Eye (tissue), 1 donor: ENCODE data around the gene CFAP46.
"Not testable (repeated sequence)": the region's sequence is repeated elsewhere in the genome, so short reads cannot be mapped to it uniquely, and the experiment has no call there.

Experiments
- DNase-seq: peaks from one replicate; pipeline ENCODE4 v3.0.0-alpha.2; 2015

The CFAP46 gene

DNA sequence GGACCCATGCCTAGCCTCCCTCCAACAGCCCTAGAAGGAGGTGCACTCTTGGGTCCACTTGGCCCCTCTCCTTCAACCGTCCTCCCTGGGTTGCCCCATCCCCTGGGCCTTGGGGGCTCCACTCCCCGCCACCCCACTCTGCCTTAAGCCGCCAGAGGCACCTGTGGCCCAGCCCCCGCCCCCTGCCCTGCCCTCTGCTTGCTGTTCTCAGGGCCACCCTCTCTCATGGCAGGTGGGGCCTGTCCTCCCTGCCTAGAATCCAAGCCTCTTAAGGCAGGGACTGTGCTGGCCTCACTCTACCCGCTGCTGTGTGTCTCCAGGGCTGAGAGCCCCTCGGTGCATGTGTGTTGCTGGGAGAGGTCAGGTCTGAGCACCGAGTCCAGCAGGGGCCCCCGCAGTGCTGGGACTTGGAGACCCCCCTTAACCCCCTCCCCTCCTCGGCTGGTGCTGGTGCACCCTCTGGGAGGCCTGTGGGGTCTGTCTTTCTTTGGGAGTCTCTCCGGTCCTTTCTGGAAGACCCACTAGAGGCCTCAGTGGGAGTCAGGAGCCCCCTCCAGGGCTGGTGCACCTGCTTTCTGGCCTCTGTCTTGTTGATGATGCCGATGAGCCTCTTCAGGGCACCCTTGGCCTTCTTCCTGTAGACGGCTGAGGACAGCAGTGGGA is 43.8 kb downstream of the CFAP46 start:
- DNase-seq, result no peak

DNA sequence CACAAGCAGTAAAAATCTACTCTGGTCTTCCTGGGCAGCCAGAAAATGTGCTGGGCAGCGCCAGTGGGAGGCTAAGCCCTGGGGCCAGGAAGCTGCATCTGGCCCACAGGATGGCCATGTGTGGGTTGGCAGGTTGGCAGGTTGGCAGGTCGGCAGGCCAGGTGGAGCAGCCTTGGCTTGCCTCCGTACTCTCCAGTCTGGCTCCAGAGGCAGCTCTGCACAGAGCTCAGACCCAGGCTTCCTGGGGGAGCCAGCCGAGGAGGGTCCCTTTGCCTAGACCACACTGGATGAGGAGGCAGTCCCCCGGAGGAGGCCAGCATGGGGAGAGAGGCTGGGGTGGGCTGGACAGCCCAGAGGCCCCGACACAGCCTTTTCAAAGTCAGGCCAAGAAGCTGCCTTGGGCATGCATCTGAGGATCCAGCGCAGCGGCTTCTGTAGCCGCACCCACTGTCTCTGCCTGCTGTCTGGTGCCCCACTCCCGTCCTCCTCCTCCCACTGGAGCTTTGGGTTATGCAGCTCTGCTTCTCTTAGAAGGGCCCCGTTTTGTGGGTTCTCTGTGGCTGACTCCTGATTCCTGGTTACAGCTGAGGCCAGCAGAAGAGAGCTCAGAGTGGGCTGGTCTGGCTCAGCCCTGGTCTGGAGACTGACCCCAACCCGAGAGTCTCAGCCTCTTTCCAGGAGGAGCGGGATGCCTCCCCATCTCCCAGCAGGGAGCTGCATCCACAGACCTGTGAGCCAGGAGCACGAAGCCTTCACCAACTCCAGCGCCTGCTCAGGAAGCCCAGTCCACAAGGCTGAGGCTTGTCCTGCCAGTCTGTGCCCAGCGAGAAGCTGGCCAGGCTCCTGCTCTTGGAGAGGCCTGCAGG is 44.6 kb downstream of the CFAP46 start:
- no peak for DNase-seq

GRCh38 chr10:132893786-132894185 is 48.6 kb downstream of the CFAP46 start:
- not testable (repeated sequence) for DNase-seq

- DNase-seq, result peak; percentile 63
Observed at GRCh38 chr10:132893090-132893489, 49.3 kb downstream of the CFAP46 start.

DNA sequence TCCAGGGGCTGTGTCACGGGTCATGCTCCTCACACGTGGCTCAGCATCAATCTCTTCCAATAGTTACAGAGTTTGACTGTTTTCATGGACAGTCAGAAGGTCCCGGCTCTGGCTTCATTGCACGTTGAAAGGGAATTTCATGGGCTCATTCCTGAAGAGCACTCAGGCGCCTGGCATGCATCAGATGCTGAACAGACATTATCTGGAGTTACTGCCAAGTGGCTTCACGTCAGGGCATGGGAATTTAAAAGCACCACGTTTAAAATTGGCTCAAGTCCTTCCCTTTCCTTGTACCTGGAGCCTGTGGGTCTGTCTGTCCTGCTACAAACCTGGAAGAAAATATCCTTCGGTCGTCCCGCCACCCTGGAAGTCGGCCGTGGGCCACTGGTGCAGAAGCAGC is 50.4 kb downstream of the CFAP46 start:
- no peak for DNase-seq

DNA sequence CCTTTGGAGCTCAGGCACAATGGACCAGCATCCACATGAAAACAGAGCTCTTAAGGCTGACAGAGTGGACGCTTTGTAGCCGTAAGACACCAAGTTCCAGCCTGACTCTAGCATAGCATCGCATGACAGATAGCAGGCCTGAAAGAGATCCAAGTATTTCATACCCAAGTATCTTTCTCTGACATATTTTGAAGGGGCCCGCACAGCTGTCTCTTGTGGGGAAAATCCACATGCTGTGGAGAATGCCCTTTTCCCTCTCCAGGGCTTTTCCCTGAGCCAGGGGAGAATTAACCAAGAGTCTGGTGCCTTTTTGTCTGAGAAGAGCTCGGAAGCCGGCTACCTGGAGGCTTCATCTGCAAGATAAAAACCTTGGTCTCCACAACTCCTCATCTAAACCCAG is 51.0 kb downstream of the CFAP46 start:
- DNase-seq, result no peak

- DNase-seq, result no peak
Observed at GRCh38 chr10:132890301-132890700, 52.1 kb downstream of the CFAP46 start.

- peak; percentile 35 for DNase-seq
Observed at GRCh38 chr10:132889556-132889955, 52.8 kb downstream of the CFAP46 start.

DNA sequence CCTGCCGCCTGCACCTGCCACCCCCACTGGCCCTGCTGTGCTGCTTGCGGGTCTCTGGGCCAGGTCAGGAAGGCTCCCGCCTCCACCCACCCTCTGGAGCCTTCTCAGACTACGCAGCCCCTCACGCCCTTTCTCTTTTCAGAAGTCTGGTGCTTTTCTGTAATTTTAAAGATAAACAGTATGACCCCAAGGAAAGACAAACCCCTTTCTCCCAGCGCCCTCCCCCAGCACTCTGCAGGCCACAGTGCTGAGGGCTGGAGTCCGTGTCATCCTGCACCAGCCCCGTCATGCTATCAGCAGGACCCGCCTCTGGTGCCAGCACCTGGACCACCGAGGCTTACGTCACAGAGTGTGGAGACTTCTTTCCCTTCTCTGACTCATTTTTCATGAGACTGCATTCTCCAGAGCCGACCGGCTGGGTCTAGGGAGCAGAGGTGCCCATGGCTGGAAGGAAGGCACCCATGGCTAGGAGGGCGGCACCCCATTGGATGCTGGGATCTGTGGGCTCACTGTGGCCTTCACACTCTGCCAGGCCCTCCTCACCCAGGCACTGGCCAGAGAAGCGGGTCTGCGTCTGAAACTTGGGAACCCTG is 53.4 kb downstream of the CFAP46 start:
- DNase-seq, result no peak

DNA sequence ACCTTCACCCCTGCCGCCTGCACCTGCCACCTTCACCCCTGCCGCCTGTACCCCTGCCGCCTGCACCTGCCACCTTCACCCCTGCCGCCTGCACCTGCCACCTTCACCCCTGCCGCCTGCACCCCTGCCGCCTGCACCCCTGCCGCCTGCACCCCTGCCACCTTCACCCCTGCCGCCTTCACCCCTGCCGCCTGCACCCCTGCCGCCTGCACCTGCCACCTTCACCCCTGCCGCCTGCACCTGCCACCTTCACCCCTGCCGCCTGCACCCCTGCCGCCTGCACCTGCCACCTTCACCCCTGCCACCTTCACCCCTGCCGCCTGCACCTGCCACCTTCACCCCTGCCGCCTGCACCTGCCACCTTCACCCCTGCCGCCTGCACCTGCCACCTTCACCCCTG is 53.9 kb downstream of the CFAP46 start:
- DNase-seq, result not testable (repeated sequence)

DNA sequence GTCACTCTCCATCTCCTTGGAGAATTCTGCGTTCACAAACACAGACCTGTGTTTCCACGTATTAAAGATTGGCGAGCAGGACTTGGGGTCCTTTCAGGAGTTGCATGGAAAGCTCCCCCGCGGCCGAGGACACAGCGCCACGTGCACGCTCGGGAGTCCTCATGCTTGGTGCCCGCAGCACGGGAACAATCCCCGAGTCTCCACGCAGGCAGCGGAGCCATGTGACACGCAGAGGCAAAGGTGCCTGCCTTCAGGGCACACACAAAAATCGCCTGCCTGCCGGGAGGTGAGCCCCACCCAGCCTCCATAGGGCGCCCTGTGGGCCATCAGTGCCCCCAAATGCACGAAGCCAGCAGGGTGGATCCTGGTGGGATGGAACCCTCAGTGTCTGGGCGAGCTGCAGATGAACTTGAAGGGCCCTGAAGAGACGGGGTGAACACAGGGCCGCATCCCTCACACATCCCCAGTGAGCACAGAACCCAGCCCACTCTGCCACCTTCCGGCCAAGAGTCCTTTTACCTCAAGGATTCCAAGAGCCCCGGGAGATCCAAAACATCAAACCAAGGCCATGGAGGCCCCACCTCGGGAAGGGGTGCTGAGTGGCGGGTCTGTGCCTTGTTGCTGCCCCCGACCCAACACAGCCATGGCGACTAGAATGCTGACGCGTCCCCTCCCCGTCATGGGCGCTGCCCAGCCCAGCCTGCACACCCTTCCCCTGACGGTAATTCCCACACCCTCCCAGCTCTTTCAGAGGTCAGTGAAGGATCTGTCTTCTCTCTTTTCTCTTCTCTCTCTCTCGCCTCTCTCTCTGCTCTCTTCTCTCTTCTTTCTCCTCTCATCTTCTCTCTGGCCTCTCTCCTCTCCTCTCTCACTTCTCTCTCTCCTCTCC is 55.9 kb downstream of the CFAP46 start:
- DNase-seq, result no peak

DNA sequence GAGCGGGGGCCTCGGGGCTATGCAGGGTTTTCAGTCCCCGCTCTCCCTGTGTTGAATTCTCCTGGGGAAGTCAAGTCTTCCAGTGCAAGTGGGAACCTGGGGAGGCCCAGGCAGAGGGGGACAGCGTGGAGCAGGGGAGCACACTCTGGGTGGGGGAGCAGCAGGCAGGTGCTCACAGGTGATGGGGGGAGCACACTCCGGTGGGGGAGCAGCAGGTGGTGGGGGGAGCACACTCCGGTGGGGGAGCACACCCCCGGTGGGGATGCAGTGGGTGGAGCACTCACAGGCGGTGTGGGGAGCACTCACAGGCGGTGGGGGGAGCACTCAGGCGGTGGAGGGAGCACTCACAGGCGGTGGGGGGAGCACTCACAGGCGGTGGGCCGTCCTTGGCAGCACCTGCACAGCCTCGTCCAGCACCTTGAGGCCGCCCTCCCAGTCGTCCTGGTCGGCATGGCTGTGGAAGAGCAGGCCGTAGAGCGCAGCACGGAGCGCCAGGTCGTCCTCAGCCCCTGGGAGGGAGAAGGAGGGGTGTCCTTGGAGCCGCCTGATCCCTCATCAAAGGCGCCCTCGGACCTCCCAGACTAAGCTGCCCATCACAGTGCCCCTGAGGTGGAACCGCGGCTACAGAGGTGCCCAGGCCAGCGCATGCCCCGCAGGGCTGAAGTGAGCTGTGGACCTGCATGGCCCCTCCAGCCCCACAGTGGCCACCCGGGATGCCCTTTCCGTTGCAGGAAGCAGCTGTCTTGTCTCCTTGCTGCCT is 56.7 kb downstream of the CFAP46 start:
- DNase-seq, result no peak

- DNase-seq, result no peak
Observed at GRCh38 chr10:132884691-132885271, 57.6 kb downstream of the CFAP46 start.

GRCh38 chr10:132884041-132884440 is 58.3 kb downstream of the CFAP46 start:
- DNase-seq, result no peak

GRCh38 chr10:132883391-132883881 is 58.9 kb downstream of the CFAP46 start:
- no peak for DNase-seq

- DNase-seq, result no peak
Observed at GRCh38 chr10:132882069-132882951, 60.1 kb downstream of the CFAP46 start.

DNA sequence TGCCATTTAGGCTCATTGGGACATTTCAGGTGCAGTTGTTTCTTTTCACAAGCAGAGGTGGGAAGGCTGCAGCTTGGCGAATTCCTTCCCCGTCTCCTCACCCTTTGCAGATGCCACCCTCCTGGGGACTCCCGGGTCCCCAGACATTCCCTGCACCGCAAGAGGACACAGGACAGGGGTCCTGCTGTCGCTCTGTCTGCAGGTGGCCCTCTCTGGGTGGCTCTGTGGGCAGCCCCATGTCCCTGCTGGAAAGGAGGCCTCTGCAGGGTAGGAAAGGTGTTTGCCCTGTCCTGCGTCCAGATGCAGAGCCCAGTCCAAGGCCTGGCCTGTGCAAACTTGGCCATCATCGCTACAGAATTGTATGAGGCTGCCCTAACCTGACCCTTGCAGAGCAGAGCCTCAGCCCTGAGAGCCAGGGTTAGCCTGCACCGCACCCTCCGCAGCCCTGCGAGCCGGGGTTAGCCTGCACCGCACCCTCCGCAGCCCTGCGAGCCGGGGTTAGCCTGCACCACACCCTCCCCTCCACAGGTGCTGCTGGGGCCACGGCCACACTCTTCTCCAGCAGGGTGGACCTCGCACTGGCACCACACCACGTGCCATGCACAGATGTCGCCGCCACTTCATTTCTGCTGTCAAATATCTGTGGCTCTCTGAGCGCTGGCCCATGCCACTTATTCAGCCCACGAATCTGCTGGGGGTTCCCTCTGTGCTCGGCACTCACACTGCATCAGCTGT is 61.0 kb downstream of the CFAP46 start:
- no peak for DNase-seq

DNA sequence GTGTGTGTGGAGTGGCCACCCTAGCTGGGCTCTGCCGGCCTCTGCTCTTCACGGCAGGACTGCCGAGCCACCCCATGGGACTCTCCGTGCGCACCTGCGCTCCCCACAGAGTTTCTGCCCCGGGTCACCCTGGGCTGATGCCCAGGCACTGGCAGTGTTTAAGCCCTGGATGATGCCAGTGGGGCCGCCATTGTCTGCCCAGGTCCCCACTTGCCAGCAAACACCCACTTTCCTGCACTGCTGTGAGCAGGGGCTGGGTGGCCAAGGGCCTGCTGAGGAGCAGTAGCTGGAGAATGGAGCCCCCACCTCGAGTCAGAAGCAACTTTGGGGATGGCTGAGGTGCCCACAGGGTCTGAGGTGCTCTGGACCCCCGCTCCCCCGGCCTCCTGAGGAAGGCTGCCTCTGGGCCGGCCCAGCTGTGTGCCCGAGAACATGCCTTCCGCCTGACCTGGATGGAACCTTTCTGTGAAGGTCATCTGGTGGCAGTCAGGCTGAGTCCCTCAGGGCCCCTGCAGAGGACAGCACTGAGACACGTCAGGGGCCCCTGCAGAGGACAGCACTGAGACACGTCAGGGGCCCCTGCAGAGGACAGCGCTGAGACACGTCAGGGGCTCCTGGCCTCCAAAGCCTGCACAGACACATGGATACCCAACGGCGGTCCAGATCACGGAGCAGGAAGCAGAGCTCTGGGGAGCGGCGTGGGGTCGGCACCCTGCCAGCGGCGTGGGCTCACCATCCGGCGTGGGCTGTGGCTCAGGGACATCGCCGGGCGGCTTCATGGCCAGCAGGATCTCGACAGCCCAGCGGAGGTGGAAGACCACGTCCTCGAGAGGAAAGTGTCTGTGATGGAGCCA is 62.0 kb downstream of the CFAP46 start:
- DNase-seq, result no peak
